HG02588 (cell line): ENCODE data around the gene NTHL1.
A peak's percentile ranks its signal among the peaks of the same experiment; 100 is the strongest.
"Not testable (repeated sequence)": the region's sequence is repeated elsewhere in the genome, so short reads cannot be mapped to it uniquely, and the experiment has no call there.

ENCODE experiments used
- ATAC-seq: cut with Tn5 transposase; IDR thresholded peaks from one replicate; pipeline ENCODE4 v1.9.1; 2021; ENCODE audit warnings: mild to moderate bottlenecking, moderate library complexity; ENCODE audit not compliant: unreplicated experiment

The NTHL1 gene

GRCh38 chr16:2011726-2012125 is 35.9 kb downstream of the NTHL1 start:
- ATAC-seq: not testable (repeated sequence)

- peak; percentile 83 for ATAC-seq
Observed at GRCh38 chr16:2009791-2010510, 37.7 kb downstream of the NTHL1 start, which contains the start of gene ZNF598. ZNF598 (minus strand) TSS chr16:2009821.

GRCh38 chr16:2009164-2009711 is 38.4 kb downstream of the NTHL1 start:
- peak; percentile 27 for ATAC-seq

- peak; percentile 1 for ATAC-seq
Observed at GRCh38 chr16:2008631-2009163, 38.9 kb downstream of the NTHL1 start.

- ATAC-seq: no peak
Observed at GRCh38 chr16:2008009-2008526, 39.6 kb downstream of the NTHL1 start.

- no peak for ATAC-seq
Observed at GRCh38 chr16:2007081-2007836, 40.4 kb downstream of the NTHL1 start.

GRCh38 chr16:2006317-2006716 is 41.3 kb downstream of the NTHL1 start:
- no peak for ATAC-seq

GRCh38 chr16:2005646-2006045 is 42.0 kb downstream of the NTHL1 start:
- no peak for ATAC-seq

GRCh38 chr16:2004795-2005517 is 42.7 kb downstream of the NTHL1 start:
- ATAC-seq: no peak

GRCh38 chr16:2003827-2004641 is 43.6 kb downstream of the NTHL1 start:
- ATAC-seq: peak; percentile 49

- no peak for ATAC-seq
Observed at GRCh38 chr16:2003231-2003826, 44.3 kb downstream of the NTHL1 start.

- ATAC-seq: no peak
Observed at GRCh38 chr16:2002406-2003230, 45.0 kb downstream of the NTHL1 start.

- ATAC-seq: no peak
Observed at GRCh38 chr16:2001456-2002355, 45.9 kb downstream of the NTHL1 start.

GRCh38 chr16:2001035-2001434 is 46.6 kb downstream of the NTHL1 start:
- no peak for ATAC-seq

GRCh38 chr16:1999866-2000514 is 47.6 kb downstream of the NTHL1 start:
- ATAC-seq: no peak

- ATAC-seq: no peak
Observed at GRCh38 chr16:1998852-1999801, 48.5 kb downstream of the NTHL1 start.
